HEK293 (cell line): ENCODE results near the gene FBXL15.
A peak's percentile ranks its signal among the peaks of the same experiment; 100 is the strongest.

Experiments used
- CTCF ChIA-PET: fragments of 350-600 bp; formaldehyde crosslinking; extraction: SDS; loops from one replicate; lab custom pipeline; 2021; ENCODE audit warnings: antibody characterized with exemption; lab: Yijun Ruan, JAX
- POLR2A ChIA-PET: fragments of 300-600 bp; formaldehyde crosslinking; extraction: SDS; loops from one replicate; lab custom pipeline; 2020; ENCODE audit warnings: antibody characterized with exemption, inconsistent platforms; lab: Yijun Ruan, JAX
- H3K27ac ChIP-seq: fragments of 200-500 bp; sonication (Bioruptor generic); 2 replicates; pipeline ENCODE4 v1.5.1; 2014; ENCODE audit warnings: low read depth, low read length, control low read depth, inconsistent platforms; ENCODE audit errors: extremely low read depth
- H3K36me3 ChIP-seq, 2 experiments: fragments of 200-500 bp in 1 of 2; sonication (Bioruptor generic) in 1 of 2; 1 replicate in 1 of 2; 2 replicates in 1 of 2; pipeline ENCODE4 v1.5.1; 2014 to 2017; ENCODE audit warnings: inconsistent platforms in 2 of 2, low read length in 2 of 2; ENCODE audit not compliant: control insufficient read depth in 2 of 2, insufficient read depth in 1 of 2
- H3K4me1 ChIP-seq: fragments of 200-500 bp; sonication (Bioruptor generic); 2 replicates; pipeline ENCODE4 v1.5.1; 2014; ENCODE audit warnings: mild to moderate bottlenecking, low read length, inconsistent platforms; ENCODE audit not compliant: control insufficient read depth, insufficient read depth
- H3K4me3 ChIP-seq: 2 replicates; pipeline ENCODE4 v1.5.1; 2011; ENCODE audit warnings: low read depth, mild to moderate bottlenecking, control low read depth, low read length, moderate library complexity
- H3K9me3 ChIP-seq: fragments of 200-500 bp; sonication (Bioruptor generic); 2 replicates; pipeline ENCODE4 v1.5.1; 2014; ENCODE audit warnings: low read depth, low read length, inconsistent platforms; ENCODE audit not compliant: control insufficient read depth, insufficient read depth
- GLIS2 ChIP-seq: fragments of 450-650 bp; formaldehyde crosslinking; IDR thresholded peaks from 2 replicates; pipeline ENCODE4 v1.5.1; 2016; ENCODE audit warnings: missing biosample characterization, missing genetic modification characterization
- HOXD13 ChIP-seq: sonication (generic); formaldehyde crosslinking; IDR thresholded peaks from 2 replicates; pipeline ENCODE4 v1.8.0; 2022; ENCODE audit warnings: missing genetic modification reagents, borderline replicate concordance
- KLF9 ChIP-seq: fragments of 450-650 bp; formaldehyde crosslinking; IDR thresholded peaks from 2 replicates; pipeline ENCODE4 v1.5.1; 2016; ENCODE audit warnings: missing biosample characterization, missing genetic modification characterization, low read depth
- WT1 ChIP-seq: fragments of 450-650 bp; formaldehyde crosslinking; IDR thresholded peaks from 2 replicates; pipeline ENCODE4 v1.5.1; 2016; ENCODE audit warnings: missing biosample characterization, missing genetic modification characterization
- ZBTB17 ChIP-seq: fragments of 450-650 bp; formaldehyde crosslinking; IDR thresholded peaks from 2 replicates; pipeline ENCODE4 v1.5.1; 2016; ENCODE audit warnings: missing biosample characterization, missing genetic modification characterization
- ZBTB8A ChIP-seq: fragments of 450-650 bp; formaldehyde crosslinking; IDR thresholded peaks from 2 replicates; pipeline ENCODE4 v1.5.1; 2016; ENCODE audit warnings: missing biosample characterization, missing genetic modification characterization
- ZNF155 ChIP-seq: fragments of 450-650 bp; formaldehyde crosslinking; IDR thresholded peaks from 2 replicates; pipeline ENCODE4 v1.5.1; 2016; ENCODE audit warnings: missing biosample characterization, missing genetic modification characterization
- ZNF169 ChIP-seq: fragments of 450-650 bp; formaldehyde crosslinking; IDR thresholded peaks from 2 replicates; pipeline ENCODE4 v1.5.1; 2016; ENCODE audit warnings: missing biosample characterization, missing genetic modification characterization
- ZNF184 ChIP-seq: fragments of 450-650 bp; IDR thresholded peaks from 2 replicates; pipeline ENCODE4 v1.5.1; 2018; ENCODE audit warnings: missing biosample characterization, mild to moderate bottlenecking, missing genetic modification characterization
- ZNF19 ChIP-seq: fragments of 450-650 bp; formaldehyde crosslinking; IDR thresholded peaks from 2 replicates; pipeline ENCODE4; 2016; ENCODE audit warnings: missing biosample characterization, missing genetic modification characterization, low read depth
- ZNF274 ChIP-seq, 2 experiments: fragments of 200-500 bp in 1 of 2; fragments of 450-650 bp in 1 of 2; sonication (Bioruptor generic) in 1 of 2; formaldehyde crosslinking in 1 of 2; IDR thresholded peaks; 2 replicates each; pipeline versions ENCODE4 v1.5.1 to v1.6.1; 2014 to 2016; ENCODE audit warnings: borderline replicate concordance in 1 of 2, inconsistent platforms in 1 of 2, low read length in 1 of 2, missing biosample characterization in 1 of 2, missing genetic modification characterization in 1 of 2
- ZNF366 ChIP-seq: fragments of 450-650 bp; formaldehyde crosslinking; conservative IDR thresholded peaks from 2 replicates; pipeline ENCODE4 v1.5.1; 2016; ENCODE audit warnings: missing biosample characterization, missing genetic modification characterization
- ZNF394 ChIP-seq: fragments of 450-650 bp; formaldehyde crosslinking; IDR thresholded peaks from 2 replicates; pipeline ENCODE4 v1.5.1; 2016; ENCODE audit warnings: missing biosample characterization, missing genetic modification characterization, mild to moderate bottlenecking, moderate library complexity, borderline replicate concordance
- ZNF544 ChIP-seq: fragments of 450-650 bp; formaldehyde crosslinking; IDR thresholded peaks from 2 replicates; pipeline ENCODE4 v1.5.0; 2017; ENCODE audit warnings: missing biosample characterization, missing genetic modification characterization
- ZNF707 ChIP-seq: fragments of 450-650 bp; formaldehyde crosslinking; IDR thresholded peaks from 2 replicates; pipeline ENCODE4 v1.5.1; 2016; ENCODE audit warnings: missing biosample characterization, missing genetic modification characterization
- TF ChIP-seq, protein P1 (sequence below): fragments of 450-650 bp; formaldehyde crosslinking; IDR thresholded peaks from 2 replicates; pipeline ENCODE4 v1.5.1; 2016; ENCODE audit warnings: missing biosample characterization, missing genetic modification characterization
- TF ChIP-seq, protein P2 (sequence below): fragments of 450-650 bp; formaldehyde crosslinking; IDR thresholded peaks from 2 replicates; pipeline ENCODE4 v1.5.1; 2016; ENCODE audit warnings: missing biosample characterization, missing genetic modification characterization
- TF ChIP-seq, protein P3 (sequence below): fragments of 450-650 bp; formaldehyde crosslinking; IDR thresholded peaks from 2 replicates; pipeline ENCODE4 v1.5.1; 2017; ENCODE audit warnings: missing biosample characterization, missing genetic modification characterization
- TF ChIP-seq, protein P4 (sequence below): fragments of 450-650 bp; formaldehyde crosslinking; IDR thresholded peaks from 2 replicates; pipeline ENCODE4 v1.5.1; 2016; ENCODE audit warnings: missing biosample characterization, missing genetic modification characterization
- TF ChIP-seq, protein P5 (sequence below): fragments of 450-650 bp; formaldehyde crosslinking; IDR thresholded peaks from 2 replicates; pipeline ENCODE4 v1.5.1; 2017; ENCODE audit warnings: missing biosample characterization, missing genetic modification characterization
- TF ChIP-seq, protein P6 (sequence below): fragments of 450-650 bp; formaldehyde crosslinking; IDR thresholded peaks from 2 replicates; pipeline ENCODE4 v1.5.1; 2016; ENCODE audit warnings: missing biosample characterization, missing genetic modification characterization

Gene FBXL15

DNA sequence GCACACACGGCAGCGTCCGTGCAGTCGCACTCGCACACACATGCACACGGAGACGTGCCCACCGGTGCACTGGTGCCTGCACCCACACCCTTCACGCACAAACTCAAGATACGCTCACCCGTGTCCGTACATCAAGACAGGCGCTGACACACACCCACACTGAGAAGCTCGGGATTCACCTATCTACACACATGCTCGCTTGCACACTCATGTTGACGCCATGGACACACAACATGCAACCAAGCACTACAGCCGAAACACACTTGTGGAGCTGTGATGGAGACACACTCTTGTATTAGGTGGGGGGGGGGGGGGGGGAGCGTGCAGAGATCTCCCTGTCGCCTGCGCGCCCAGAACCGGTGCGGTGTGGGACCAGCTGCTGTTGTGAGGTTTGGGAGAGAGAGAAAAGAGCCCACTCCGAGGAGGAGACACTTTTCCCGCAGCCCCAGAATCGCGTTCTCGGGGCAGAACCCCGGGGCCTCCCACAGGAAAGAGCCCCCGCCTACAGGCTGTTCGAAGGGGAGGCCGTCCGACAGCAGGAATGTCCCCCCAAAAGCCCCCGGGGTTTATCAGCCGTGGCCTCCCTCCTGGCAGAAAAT lies 25.7 kb upstream of the FBXL15 start:
- Histone ChIP-seq H3K27ac (no peak overlapping the region; the same call in 1 of the 2 replicates), H3K9me3 (no peaks in the 10 kb centered on the region), H3K36me3 (peaks cover 0 to 11% of the 10 kb centered on the region in 2 experiments; a peak in 1 of 3 replicates), H3K4me3 (peak overlapping the region; percentile 58), H3K4me1 (peaks cover 5% of the 10 kb centered on the region; the same call in 1 of the 2 replicates)
- ChIA-PET POLR2A (interaction anchor here (0.5 to 2.4 kb wide), 6 partner anchors 9 to 262 kb away, joined by 3 to 8 read pairs (median 3); partner anchors contain the start of gene CUEDC2), CTCF (interaction anchor here (0.6 to 4.5 kb wide), 9 partner anchors 10 to 191 kb away, joined by 3 to 57 read pairs (median 5); partner anchors contain the start of gene FBXL15)
- TF ChIP-seq ZNF274 (IDR thresholded peaks at IDR 0.05; ENCODE audit: low read length) (no peak), ZNF274 (tag by site-specific recombination; IDR thresholded peaks at IDR 0.05; ENCODE audit: borderline replicate concordance) (no peak), ZNF169 (tag by site-specific recombination) (no peak), ZNF394 (tag by site-specific recombination) (0 out of 2 replicates have a peak, but pooled peaks have one; percentile 32), WT1 (no peak), ZNF19 (tag by site-specific recombination) (no peak), ZBTB8A (tag by site-specific recombination) (no peak), HOXD13 (no peak), ZNF544 (tag by site-specific recombination) (no peak), ZNF707 (no peak), ZNF184 (tag by site-specific recombination) (0 out of 2 replicates have a peak, but pooled peaks have one; percentile 8), KLF9 (tag by site-specific recombination) (0 out of 2 replicates have a peak, but pooled peaks have one; percentile 75), GLIS2 (tag by site-specific recombination) (no peak; the same call in 1 of the 2 replicates), ZNF366 (tag by site-specific recombination) (no peak), ZBTB17 (tag by site-specific recombination) (peak; percentile 3; the same call in 1 of the 2 replicates), ZNF155 (tag by site-specific recombination) (no peak)
- TF ChIP-seq, protein P1, sequence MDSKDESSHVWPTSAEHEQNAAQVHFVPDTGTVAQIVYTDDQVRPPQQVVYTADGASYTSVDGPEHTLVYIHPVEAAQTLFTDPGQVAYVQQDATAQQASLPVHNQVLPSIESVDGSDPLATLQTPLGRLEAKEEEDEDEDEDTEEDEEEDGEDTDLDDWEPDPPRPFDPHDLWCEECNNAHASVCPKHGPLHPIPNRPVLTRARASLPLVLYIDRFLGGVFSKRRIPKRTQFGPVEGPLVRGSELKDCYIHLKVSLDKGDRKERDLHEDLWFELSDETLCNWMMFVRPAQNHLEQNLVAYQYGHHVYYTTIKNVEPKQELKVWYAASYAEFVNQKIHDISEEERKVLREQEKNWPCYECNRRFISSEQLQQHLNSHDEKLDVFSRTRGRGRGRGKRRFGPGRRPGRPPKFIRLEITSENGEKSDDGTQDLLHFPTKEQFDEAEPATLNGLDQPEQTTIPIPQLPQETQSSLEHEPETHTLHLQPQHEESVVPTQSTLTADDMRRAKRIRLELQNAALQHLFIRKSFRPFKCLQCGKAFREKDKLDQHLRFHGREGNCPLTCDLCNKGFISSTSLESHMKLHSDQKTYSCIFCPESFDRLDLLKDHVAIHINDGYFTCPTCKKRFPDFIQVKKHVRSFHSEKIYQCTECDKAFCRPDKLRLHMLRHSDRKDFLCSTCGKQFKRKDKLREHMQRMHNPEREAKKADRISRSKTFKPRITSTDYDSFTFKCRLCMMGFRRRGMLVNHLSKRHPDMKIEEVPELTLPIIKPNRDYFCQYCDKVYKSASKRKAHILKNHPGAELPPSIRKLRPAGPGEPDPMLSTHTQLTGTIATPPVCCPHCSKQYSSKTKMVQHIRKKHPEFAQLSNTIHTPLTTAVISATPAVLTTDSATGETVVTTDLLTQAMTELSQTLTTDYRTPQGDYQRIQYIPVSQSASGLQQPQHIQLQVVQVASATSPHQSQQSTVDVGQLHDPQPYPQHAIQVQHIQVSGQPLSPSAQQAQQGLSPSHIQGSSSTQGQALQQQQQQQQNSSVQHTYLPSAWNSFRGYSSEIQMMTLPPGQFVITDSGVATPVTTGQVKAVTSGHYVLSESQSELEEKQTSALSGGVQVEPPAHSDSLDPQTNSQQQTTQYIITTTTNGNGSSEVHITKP (tag by site-specific recombination), result no peak
- TF ChIP-seq, protein P2, sequence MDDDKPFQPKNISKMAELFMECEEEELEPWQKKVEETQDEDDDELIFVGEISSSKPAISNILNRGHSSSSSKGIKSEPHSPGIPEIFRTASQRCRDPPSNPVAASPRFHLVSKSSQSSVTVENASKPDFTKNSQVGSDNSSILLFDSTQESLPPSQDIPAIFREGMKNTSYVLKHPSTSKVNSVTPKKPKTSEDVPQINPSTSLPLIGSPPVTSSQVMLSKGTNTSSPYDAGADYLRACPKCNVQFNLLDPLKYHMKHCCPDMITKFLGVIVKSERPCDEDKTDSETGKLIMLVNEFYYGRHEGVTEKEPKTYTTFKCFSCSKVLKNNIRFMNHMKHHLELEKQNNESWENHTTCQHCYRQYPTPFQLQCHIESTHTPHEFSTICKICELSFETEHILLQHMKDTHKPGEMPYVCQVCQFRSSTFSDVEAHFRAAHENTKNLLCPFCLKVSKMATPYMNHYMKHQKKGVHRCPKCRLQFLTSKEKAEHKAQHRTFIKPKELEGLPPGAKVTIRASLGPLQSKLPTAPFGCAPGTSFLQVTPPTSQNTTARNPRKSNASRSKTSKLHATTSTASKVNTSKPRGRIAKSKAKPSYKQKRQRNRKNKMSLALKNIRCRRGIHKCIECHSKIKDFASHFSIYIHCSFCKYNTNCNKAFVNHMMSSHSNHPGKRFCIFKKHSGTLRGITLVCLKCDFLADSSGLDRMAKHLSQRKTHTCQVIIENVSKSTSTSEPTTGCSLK, result no peak
- TF ChIP-seq, protein P3, sequence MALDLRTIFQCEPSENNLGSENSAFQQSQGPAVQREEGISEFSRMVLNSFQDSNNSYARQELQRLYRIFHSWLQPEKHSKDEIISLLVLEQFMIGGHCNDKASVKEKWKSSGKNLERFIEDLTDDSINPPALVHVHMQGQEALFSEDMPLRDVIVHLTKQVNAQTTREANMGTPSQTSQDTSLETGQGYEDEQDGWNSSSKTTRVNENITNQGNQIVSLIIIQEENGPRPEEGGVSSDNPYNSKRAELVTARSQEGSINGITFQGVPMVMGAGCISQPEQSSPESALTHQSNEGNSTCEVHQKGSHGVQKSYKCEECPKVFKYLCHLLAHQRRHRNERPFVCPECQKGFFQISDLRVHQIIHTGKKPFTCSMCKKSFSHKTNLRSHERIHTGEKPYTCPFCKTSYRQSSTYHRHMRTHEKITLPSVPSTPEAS (tag by site-specific recombination), result no peak; the same call in 1 of the 2 replicates
- TF ChIP-seq, protein P4, sequence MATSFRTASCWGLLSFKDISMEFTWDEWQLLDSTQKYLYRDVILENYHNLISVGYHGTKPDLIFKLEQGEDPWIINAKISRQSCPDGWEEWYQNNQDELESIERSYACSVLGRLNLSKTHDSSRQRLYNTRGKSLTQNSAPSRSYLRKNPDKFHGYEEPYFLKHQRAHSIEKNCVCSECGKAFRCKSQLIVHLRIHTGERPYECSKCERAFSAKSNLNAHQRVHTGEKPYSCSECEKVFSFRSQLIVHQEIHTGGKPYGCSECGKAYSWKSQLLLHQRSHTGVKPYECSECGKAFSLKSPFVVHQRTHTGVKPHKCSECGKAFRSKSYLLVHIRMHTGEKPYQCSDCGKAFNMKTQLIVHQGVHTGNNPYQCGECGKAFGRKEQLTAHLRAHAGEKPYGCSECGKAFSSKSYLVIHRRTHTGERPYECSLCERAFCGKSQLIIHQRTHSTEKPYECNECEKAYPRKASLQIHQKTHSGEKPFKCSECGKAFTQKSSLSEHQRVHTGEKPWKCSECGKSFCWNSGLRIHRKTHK, result no peak
- TF ChIP-seq, protein P5, sequence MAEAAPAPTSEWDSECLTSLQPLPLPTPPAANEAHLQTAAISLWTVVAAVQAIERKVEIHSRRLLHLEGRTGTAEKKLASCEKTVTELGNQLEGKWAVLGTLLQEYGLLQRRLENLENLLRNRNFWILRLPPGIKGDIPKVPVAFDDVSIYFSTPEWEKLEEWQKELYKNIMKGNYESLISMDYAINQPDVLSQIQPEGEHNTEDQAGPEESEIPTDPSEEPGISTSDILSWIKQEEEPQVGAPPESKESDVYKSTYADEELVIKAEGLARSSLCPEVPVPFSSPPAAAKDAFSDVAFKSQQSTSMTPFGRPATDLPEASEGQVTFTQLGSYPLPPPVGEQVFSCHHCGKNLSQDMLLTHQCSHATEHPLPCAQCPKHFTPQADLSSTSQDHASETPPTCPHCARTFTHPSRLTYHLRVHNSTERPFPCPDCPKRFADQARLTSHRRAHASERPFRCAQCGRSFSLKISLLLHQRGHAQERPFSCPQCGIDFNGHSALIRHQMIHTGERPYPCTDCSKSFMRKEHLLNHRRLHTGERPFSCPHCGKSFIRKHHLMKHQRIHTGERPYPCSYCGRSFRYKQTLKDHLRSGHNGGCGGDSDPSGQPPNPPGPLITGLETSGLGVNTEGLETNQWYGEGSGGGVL (tag by site-specific recombination), result no peak
- TF ChIP-seq, protein P6, sequence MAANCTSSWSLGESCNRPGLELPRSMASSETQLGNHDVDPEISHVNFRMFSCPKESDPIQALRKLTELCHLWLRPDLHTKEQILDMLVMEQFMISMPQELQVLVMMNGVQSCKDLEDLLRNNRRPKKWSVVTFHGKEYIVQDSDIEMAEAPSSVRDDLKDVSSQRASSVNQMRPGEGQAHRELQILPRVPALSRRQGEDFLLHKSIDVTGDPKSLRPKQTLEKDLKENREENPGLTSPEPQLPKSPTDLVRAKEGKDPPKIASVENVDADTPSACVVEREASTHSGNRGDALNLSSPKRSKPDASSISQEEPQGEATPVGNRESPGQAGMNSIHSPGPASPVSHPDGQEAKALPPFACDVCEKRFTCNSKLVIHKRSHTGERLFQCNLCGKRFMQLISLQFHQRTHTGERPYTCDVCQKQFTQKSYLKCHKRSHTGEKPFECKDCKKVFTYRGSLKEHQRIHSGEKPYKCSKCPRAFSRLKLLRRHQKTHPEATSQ (tag by site-specific recombination), result peak; percentile 81; the same call in 1 of the 2 replicates
